Spleen (tissue), 11 donors: Measurements from ENCODE around the gene OSGEP. TPM values are rescaled to one million over a fixed set of nuclear protein-coding genes. Genes with fewer than 3 reads are reported as not detected.

Experiments
- DNase-seq: peaks from one replicate; pipeline ENCODE4 v3.0.0-alpha.2; 2020
- H3K27ac ChIP-seq, 8 donors: fragments of 200-600 bp; sonication (generic) in 7 of 8; 1 replicate in 4 of 8; 2 replicates in 4 of 8; pipeline versions ENCODE4 v1.5.0 to v1.8.0; 2016 to 2021; ENCODE audit warnings: inconsistent platforms in 4 of 8, mild to moderate bottlenecking in 4 of 8, moderate library complexity in 1 of 8
- H3K27me3 ChIP-seq, 7 donors: fragments of 200-600 bp; sonication (generic) in 6 of 7; replicated peaks in 1 of 7; 1 replicate in 4 of 7; 2 replicates in 3 of 7; pipeline versions ENCODE4 v1.5.0 to v1.8.0; 2016 to 2021; ENCODE audit warnings: inconsistent platforms in 3 of 7, mild to moderate bottlenecking in 1 of 7
- H3K36me3 ChIP-seq, 6 donors: fragments of 200-600 bp; sonication (generic) in 5 of 6; 1 replicate in 4 of 6; 2 replicates in 2 of 6; pipeline versions ENCODE4 v1.5.0 to v1.8.0; 2016 to 2021; ENCODE audit warnings: inconsistent platforms in 2 of 6
- H3K4me1 ChIP-seq, 6 donors: fragments of 200-600 bp; sonication (generic) in 5 of 6; 1 replicate in 3 of 6; 2 replicates in 3 of 6; pipeline versions ENCODE4 v1.5.0 to v1.8.0; 2016 to 2021; ENCODE audit warnings: inconsistent platforms in 3 of 6
- H3K4me3 ChIP-seq, 8 donors: fragments of 200-600 bp; sonication (generic) in 7 of 8; 1 replicate in 4 of 8; 2 replicates in 4 of 8; pipeline versions ENCODE4 v1.5.0 to v1.8.0; 2016 to 2021; ENCODE audit warnings: inconsistent platforms in 4 of 8, mild to moderate bottlenecking in 4 of 8, moderate library complexity in 2 of 8
- H3K9me3 ChIP-seq, 8 donors: fragments of 200-600 bp; sonication (generic) in 7 of 8; 1 replicate in 4 of 8; 2 replicates in 4 of 8; pipeline versions ENCODE4 v1.5.0 to v1.8.0; 2016 to 2021; ENCODE audit warnings: inconsistent platforms in 4 of 8
- POLR2A ChIP-seq, 3 donors: fragments of 450-650 bp; IDR thresholded peaks; one replicate each; pipeline ENCODE4 v1.5.1; 2017; ENCODE audit warnings: antibody characterized with exemption in 3 of 3, mild to moderate bottlenecking in 1 of 3
- POLR2AphosphoS5 ChIP-seq, 3 donors: sonication (generic); formaldehyde crosslinking; IDR thresholded peaks; one replicate each; pipeline ENCODE4 v1.5.1; 2017; ENCODE audit warnings: antibody characterized with exemption in 3 of 3
- WGBS, 5 donors: extraction: QIAGEN DNeasy Blood & Tissue Kit in 3 of 5; methylation state at CpG; one replicate each; pipeline versions ENCODE4 v1.1.5 to v1.1.7; 2013 to 2018; 5-methylcytosine and 5-hydroxymethylcytosine counted together
- intact Hi-C: fragments of 100-400 bp; cut with DNase I; formaldehyde crosslinking; loops from one replicate; pipeline ENCODE4 v1.15.0; 2023; ENCODE audit warnings: low total_unique reads
- polyA plus RNA-seq, 3 donors: library from polyadenylated mRNA; stranded (reverse); fragments of 200-250 nt; gene quantifications; one replicate each; pipeline ENCODE4 v1.2.1, GENCODE V29; 2013
- total RNA-seq, 7 donors: library from RNA; depleted of rRNA in 3 of 7; stranded (reverse); fragments of >200 nt in 3 of 7; fragmentation: NEBNext Ultra II Directional in 4 of 7; extraction: Animal tissue kit (Norgen Biotek cat#: 25700) in 4 of 7; gene quantifications; one replicate each; pipeline versions ENCODE4 v1.1.0 to v1.2.1, GENCODE V29; 2016 to 2021
- TF ChIP-seq, protein P1 (sequence below), 11 experiments: fragments of 200-600 bp in 7 of 11; fragments of 450-650 bp in 4 of 11; sonication (generic) in 4 of 11; IDR thresholded peaks in 8 of 11; conservative IDR thresholded peaks in 3 of 11; 1 replicate in 7 of 11; 2 replicates in 4 of 11; pipeline versions ENCODE4 v1.4.0 to v1.8.0; 2016 to 2021; ENCODE audit warnings: antibody characterized with exemption in 11 of 11, inconsistent platforms in 4 of 11, mild to moderate bottlenecking in 1 of 11
- donor health status: healthy with polysubstance abuse.
- donor health status: DM: no; HTN: no; CAD: no; lungs with moderate emphysema.
- donor health status: DM: no; HTN: no; CAD: no.
- donor health status: Bipolar disorder and iron deficiency.
- donor health status: healthy.
- donor health status: DM: no; HTN: no; CAD: no.
- donor health status: DM: yes; HTN: yes; CAD: no.

The OSGEP gene
- total and polyA plus RNA-seq, 10 donors, result 48.6 to 110 (median 76.3) TPM

- intact Hi-C loops, result no loop called here
These were observed 45.3 kb upstream of the OSGEP start for GRCh38 chr14:20499881-20500280.

GRCh38 chr14:20499108-20499507, 44.5 kb upstream of the OSGEP start:
- Histone ChIP-seq H3K36me3 (no peaks in the 10 kb centered on the region), H3K9me3 (no peaks in the 10 kb centered on the region), H3K4me3 (no peak overlapping the region), H3K27me3 (no peaks in the 10 kb centered on the region), H3K27ac (peak overlapping the region in 1 of 8 donors; percentile 14), H3K4me1 (peaks cover 0 to 32% (median 12%) of the 10 kb centered on the region in 6 donors)
- intact Hi-C loops, result no loop called here
- 52 to 76% (median 58%) methylated on average over 4 of the region's 4 CpGs for WGBS, 5 donors
- DNase-seq, result no peak
- no peak for TF ChIP-seq POLR2AphosphoS5 (IDR thresholded peaks at IDR 0.05)
- TF ChIP-seq, protein P1, sequence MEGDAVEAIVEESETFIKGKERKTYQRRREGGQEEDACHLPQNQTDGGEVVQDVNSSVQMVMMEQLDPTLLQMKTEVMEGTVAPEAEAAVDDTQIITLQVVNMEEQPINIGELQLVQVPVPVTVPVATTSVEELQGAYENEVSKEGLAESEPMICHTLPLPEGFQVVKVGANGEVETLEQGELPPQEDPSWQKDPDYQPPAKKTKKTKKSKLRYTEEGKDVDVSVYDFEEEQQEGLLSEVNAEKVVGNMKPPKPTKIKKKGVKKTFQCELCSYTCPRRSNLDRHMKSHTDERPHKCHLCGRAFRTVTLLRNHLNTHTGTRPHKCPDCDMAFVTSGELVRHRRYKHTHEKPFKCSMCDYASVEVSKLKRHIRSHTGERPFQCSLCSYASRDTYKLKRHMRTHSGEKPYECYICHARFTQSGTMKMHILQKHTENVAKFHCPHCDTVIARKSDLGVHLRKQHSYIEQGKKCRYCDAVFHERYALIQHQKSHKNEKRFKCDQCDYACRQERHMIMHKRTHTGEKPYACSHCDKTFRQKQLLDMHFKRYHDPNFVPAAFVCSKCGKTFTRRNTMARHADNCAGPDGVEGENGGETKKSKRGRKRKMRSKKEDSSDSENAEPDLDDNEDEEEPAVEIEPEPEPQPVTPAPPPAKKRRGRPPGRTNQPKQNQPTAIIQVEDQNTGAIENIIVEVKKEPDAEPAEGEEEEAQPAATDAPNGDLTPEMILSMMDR (IDR thresholded peaks at IDR 0.05 in 8 of 11, conservative IDR thresholded peaks at IDR 0.05 in 3 of 11), result no peak

More at GRCh38 chr14:20499881-20500280, 45.3 kb upstream of the OSGEP start:
- TF ChIP-seq, protein P1 (IDR thresholded peaks at IDR 0.05 in 8 of 11, conservative IDR thresholded peaks at IDR 0.05 in 3 of 11), result no peak
- TF ChIP-seq POLR2A (IDR thresholded peaks at IDR 0.05) (no peak), POLR2AphosphoS5 (IDR thresholded peaks at IDR 0.05) (no peak)
- H3K4me1 ChIP-seq, result peaks cover 0 to 31% (median 12%) of the 10 kb centered on the region in 6 donors
- H3K27ac ChIP-seq, result no peak overlapping the region
- no peaks in the 10 kb centered on the region for H3K36me3 ChIP-seq
- 89 to 93% (median 91%) methylated on average over 5 of the region's 5 CpGs for WGBS, 5 donors
- no peaks in the 10 kb centered on the region for H3K9me3 ChIP-seq
- H3K4me3 ChIP-seq, result no peak overlapping the region
- no peaks in the 10 kb centered on the region for H3K27me3 ChIP-seq
- DNase-seq, result no peak

DNA sequence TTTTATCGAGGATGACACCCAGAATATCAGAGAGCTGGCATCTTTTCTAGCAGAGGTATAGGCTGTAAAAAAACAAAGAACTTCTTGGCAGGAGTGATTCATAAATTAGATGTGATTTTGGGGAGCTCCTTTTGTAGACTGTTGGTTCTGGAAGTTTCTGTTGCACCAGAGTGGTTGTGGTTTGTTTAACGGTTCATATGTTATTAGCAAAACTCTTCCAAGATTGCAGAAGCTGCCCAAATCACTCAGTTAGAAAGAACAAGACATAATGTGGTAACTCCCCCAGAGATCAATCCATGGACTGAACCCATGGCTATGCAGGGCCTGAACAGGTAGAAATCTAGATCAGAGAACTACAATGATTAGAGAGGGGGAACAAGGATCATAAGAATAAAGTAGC, 44.0 kb upstream of the OSGEP start:
- WGBS, 5 donors, result 56 to 63% (median 61%) methylated on average over 2 of the region's 2 CpGs
- intact Hi-C loops, result no loop called here
- Histone ChIP-seq H3K4me3 (no peak overlapping the region), H3K27me3 (no peaks in the 10 kb centered on the region), H3K9me3 (no peaks in the 10 kb centered on the region), H3K36me3 (no peaks in the 10 kb centered on the region), H3K27ac (peak overlapping the region in 1 of 8 donors; percentile 14), H3K4me1 (peaks cover 0 to 32% (median 14%) of the 10 kb centered on the region in 6 donors)
- no peak for DNase-seq
- TF ChIP-seq, protein P1 (IDR thresholded peaks at IDR 0.05 in 8 of 11, conservative IDR thresholded peaks at IDR 0.05 in 3 of 11), result no peak
- TF ChIP-seq POLR2AphosphoS5 (IDR thresholded peaks at IDR 0.05) (no peak), POLR2A (IDR thresholded peaks at IDR 0.05) (no peak)

GRCh38 chr14:20494935-20495766, 40.5 kb upstream of the OSGEP start:
- Histone ChIP-seq H3K27ac (peak overlapping the region in 2 of 8 donors; percentile 22 to 30), H3K4me3 (no peak overlapping the region), H3K27me3 (no peaks in the 10 kb centered on the region), H3K36me3 (no peaks in the 10 kb centered on the region), H3K4me1 (peaks cover 6 to 63% (median 33%) of the 10 kb centered on the region in 6 donors), H3K9me3 (no peaks in the 10 kb centered on the region)
- 71 to 86% (median 80%) methylated on average over 8 of the region's 8 CpGs for WGBS, 5 donors
- intact Hi-C loops, result no loop called here
- TF ChIP-seq, protein P1 (IDR thresholded peaks at IDR 0.05 in 8 of 11, conservative IDR thresholded peaks at IDR 0.05 in 3 of 11), result no peak
- no peak for TF ChIP-seq POLR2AphosphoS5 (IDR thresholded peaks at IDR 0.05)
- no peak for TF ChIP-seq POLR2A (IDR thresholded peaks at IDR 0.05)
- no peak for DNase-seq
